IPS-18c (cell line): ENCODE data around the gene CTXND1.

Experiments used
- H3K4me3 ChIP-seq: 2 replicates; pipeline ENCODE4 v1.7.0; 2013; ENCODE audit warnings: low read depth, mild to moderate bottlenecking, low read length, moderate library complexity; ENCODE audit not compliant: insufficient read depth
- H3K9me3 ChIP-seq: one replicate; pipeline ENCODE4 v1.6.1; 2013; ENCODE audit warnings: mild to moderate bottlenecking, low read length, moderate library complexity; ENCODE audit not compliant: control insufficient read depth, insufficient read depth

Gene CTXND1

DNA sequence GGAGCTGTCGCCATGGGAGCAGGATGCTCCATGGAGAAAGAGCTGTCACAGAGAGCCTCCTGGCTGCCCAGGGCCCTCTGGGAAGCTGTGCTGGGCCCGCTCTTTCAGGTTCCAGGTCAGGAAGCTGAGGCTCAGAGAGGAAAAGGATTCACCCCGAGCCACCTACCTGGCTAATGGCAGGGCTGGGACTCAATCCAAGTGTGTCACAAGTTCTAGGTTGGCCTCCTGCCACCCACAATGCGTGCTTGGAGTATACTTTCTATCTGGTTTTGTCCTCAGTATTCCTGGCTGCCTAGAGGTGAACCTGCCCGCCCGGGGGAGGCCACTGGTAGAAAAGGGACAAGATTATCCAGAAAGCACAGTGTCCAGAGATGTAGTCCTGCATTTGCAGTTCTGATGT is 75.6 kb downstream of the CTXND1 start:
- no peak overlapping the region for H3K4me3 ChIP-seq
- no peaks in the 10 kb centered on the region for H3K9me3 ChIP-seq

DNA sequence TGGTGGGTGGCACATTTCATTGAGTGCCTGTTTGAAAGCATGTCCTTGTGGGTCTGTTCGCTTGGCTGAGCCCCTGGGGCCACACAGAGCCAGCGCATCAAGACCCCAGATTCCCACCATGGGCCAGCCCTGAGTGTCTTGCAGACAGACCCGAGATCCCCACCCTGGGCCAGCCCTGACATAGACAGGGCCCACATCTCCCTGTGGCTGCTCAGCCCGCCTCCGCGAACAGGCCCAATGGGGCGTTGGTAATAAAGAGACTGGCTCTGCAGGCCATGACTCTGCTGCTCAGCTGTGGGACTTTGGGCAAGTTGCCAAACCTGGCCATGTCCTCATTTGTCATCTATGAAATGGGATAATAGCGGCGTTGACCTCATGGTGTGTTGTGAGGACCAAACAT is 76.6 kb downstream of the CTXND1 start:
- Histone ChIP-seq H3K9me3 (no peaks in the 10 kb centered on the region), H3K4me3 (no peak overlapping the region)

DNA sequence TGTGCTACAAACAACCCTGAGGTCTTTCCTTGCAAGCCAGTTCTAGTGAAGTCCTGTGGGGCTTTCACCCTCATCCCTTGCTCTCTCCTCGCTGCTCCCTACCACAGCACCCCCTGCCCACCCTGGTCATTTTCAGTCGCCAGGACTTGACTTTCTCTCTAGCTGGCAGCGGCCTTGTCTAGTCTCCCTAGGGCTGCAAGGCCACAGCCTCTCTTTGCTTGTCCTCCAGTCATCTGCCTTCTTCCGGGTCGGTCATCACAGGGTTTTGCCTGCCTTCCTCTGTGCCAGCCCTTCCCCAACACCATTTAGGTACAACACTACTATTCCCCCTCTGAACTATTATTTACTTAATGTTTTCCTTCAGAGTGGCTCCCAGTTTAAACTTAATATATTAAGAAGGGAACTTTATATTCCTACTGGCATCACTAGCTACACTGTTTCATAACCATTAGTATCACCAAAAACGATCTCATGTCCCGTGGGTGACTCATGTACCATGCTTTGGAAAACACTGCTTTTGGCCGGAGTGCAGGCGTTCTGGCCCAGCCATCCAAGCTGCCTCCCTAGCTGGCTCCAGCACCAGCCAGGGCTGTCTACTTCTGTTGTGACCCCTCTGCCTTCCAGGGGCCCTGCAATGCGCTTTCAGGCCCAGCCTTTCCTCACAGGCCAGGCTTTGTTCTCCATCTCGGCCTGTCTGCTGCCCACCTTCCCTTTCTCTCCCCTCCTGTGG is 77.8 kb downstream of the CTXND1 start:
- H3K4me3 ChIP-seq, result no peak overlapping the region
- no peaks in the 10 kb centered on the region for H3K9me3 ChIP-seq

DNA sequence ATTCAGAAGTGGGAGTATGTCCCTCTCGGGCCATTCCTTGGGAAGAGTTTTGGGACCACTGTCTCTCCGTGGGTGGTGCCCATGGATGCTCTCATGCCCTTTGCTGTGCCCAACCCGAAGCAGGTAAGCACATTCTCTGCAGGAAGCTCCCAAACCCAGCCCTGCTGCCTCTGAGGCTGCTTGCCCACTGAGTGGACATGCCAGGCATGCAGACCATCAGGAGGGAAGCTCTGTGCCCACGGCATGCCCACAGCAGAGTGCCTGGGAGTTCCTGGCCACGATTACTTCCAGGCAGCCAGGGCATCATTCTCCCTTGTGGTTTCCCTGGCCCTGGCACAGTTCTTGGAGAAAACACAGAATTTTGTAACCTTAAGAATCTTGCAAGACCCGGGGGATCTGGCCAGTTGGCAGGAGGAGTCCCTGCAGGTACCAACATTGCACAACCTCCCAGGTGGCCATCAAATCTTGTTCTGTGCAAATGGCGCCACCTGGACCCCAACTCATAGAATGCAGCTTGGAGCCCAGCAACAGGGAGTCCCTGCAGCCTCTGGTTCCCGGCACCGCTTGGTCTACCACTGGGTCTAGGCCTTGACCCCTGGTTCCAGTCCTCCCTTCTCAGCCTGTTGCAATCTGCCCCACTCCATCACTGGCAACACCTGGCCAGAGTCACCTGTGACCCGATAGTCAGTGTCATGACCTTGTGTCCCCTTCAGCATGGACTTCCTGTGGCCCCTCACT is 78.8 kb downstream of the CTXND1 start:
- no peak overlapping the region for H3K4me3 ChIP-seq
- H3K9me3 ChIP-seq, result no peaks in the 10 kb centered on the region

DNA sequence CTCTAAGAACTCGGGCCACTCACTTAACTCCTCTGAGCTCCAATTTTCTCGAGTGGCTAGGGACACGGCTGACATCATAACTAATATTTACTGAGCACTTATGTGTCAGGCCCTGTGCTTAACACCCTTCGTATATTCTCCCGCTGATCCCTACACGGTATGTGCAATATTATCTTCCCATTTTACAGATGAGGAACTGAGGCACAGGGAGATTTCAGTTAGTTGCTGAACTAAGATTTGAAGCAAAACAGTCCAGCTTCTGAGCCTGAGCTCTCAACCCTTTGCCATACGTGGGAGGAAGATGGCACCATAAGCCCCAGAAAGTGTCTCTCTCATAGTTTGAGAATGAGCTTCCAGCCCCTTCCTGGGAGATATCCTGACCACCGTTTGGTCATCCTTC is 79.6 kb downstream of the CTXND1 start:
- Histone ChIP-seq H3K9me3 (no peaks in the 10 kb centered on the region), H3K4me3 (no peak overlapping the region)

DNA sequence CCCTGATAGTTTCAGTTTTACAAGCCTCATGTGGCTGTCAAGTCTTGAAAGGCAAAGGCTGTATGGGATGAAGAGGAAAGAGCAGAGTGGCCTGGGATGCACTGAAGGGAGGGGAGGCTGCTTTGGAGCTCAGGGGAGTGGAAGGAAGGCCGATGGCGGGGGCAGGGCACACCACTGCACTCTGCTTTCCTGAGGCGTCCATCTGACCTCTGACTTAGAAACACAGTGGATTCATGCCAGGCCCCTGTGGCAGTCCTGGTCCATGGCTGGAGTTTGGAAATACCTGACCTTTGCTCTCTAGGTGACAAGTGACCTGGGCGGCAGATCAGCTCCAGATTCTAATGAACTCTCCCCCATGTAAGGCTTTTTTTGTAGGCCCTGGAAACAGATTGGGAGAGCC is 80.2 kb downstream of the CTXND1 start:
- no peaks in the 10 kb centered on the region for H3K9me3 ChIP-seq
- H3K4me3 ChIP-seq, result no peak overlapping the region

DNA sequence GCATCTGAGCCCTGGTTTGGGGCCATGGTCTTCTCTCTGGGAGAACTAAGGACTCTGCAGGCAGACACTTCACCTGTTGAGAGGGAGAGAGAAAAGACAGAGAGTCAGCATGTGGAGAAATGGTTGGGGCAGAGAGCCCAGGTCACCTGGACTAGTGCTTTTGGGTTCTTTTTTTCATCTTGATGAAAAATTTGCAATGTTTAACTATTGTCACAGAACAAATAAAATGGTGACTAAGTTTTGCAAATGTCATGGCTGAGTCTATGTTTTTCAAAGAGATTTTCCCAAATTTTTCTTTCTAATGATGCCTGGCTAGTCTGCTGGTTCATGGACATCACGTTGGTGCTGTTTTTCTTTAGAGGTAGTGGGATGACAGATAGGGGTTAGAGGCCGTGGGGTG is 81.4 kb downstream of the CTXND1 start:
- Histone ChIP-seq H3K9me3 (no peaks in the 10 kb centered on the region), H3K4me3 (no peak overlapping the region)

DNA sequence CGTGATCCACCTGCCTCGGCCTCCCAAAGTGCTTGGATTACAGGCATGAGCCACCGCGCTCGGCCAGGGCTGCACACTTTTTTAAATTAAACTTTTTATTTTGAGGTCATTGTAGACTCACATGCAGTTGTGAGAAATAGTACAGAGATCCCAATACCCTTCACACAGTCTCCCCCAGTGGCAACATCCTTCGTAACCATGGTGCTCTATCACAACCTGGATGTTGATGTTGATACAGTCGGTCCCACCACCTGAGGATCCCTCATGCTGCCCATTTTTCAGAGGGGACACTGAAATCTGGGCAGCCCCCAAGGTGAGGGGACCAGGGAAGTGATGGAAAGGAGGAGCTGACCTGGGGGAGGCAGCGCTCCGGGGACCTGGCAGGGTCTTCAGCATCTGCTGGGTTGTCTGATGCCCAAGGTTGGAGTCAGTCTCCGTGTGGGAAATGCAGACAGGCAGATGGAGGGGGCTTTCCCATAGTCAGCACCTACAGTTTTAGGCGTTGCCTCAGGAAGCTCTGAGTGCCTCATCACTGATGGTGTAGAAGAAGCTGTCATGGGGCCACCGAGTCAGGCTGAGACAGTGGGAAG is 82.2 kb downstream of the CTXND1 start:
- no peaks in the 10 kb centered on the region for H3K9me3 ChIP-seq
- H3K4me3 ChIP-seq, result no peak overlapping the region

DNA sequence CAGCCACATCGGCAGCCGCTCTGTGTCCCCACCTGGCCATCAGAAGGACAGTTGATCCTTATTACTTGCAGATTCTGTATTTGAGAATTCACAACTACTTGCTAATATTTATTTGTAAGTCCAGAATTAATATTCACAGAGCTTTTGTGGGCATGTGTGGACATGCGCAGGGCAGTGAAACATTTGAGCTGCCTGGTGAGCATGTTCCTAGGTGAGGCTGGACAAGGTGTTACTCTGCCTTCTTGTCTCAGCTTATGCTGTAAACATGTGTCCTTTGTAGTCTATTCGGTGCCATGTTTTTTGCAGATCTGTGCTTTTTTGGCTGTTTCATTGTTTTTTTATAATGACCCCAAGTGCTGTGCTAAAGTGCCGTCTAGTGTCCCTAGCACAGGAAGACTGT is 83.6 kb downstream of the CTXND1 start:
- Histone ChIP-seq H3K4me3 (no peak overlapping the region), H3K9me3 (no peaks in the 10 kb centered on the region)

DNA sequence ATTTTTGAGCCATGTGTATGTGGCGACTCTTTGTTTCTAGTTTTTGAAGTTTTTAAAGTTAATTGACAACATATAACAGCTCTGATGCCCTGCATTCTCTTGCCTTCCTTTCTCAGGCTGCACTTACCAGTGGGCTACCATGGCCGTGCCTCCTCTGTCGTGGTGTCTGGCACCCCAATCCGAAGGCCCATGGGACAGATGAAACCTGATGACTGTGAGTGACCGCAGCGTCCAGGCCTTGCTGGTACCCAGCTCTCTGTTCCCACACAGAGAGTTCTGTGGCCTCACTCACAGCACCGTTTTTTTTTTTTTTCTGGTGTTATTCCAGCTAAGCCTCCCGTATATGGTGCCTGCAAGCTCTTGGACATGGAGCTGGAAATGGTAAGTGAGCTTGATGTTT is 84.1 kb downstream of the CTXND1 start:
- no peak overlapping the region for H3K4me3 ChIP-seq

DNA sequence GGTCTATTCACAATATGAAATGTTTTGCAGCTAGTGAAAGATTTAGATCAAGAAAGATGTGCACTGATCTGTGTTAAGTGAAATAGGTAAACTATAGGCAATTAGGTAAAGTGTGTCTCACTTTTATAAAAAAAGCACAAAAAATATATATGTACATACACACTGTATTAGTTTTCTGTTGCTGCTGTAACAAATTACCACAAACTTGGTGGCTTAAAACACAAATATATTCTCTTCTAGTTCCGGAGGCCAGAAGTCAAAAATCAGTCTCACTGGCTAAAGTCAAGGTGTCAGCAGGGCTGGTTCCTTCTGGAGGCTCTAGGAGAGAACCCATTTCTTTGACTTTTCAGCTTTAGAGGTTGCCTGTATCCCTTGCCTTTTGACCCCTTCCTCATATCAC is 88.1 kb downstream of the CTXND1 start:
- Histone ChIP-seq H3K4me3 (no peak overlapping the region), H3K9me3 (no peaks in the 10 kb centered on the region)

More for the DNA sequence above, 84.1 kb downstream of the CTXND1 start:
- H3K9me3 ChIP-seq, result no peaks in the 10 kb centered on the region

DNA sequence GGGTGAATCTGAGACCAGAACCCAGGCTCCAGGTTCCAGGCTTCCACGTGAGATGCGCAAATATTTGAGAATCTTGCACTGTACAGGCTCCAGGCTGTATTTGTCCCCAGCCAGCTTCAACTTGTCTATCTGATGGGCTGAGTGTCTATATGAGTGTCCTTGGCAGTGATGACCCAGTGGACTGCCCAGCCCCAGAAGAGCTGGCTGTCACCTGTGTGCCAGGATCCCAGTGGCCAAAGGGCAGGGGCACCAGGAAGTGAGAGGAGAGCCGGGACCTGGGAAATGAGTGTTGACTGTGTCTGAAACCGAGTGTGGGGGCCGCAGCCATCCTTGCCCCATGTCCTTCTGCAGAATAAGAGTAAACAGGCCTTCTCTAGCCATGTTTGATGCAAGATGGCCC is 88.8 kb downstream of the CTXND1 start:
- no peaks in the 10 kb centered on the region for H3K9me3 ChIP-seq
- H3K4me3 ChIP-seq, result no peak overlapping the region

DNA sequence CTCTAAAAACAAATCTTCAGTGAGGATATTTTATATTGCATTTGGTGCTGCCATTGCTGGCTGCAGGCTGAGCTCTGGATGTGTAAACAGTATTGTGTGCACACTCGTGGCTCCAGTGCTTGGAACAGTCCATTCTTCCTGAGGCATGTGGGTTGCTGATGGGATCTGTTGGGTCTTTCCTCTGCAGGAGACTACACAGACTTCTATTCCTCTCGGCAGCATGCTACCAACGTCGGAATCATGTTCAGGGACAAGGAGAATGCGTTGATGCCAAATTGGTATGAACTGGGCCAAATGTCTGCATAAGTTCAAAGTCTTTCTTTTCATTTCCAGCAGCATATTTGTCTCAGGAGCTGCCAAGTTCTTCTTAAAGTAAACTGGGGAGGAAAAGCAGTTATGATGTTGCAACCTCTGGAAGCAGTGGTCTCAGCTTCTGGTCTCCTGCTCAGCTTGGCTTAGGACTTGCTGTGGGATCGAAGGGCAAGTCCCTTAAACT is 89.9 kb downstream of the CTXND1 start:
- Histone ChIP-seq H3K9me3 (no peaks in the 10 kb centered on the region), H3K4me3 (no peak overlapping the region)

DNA sequence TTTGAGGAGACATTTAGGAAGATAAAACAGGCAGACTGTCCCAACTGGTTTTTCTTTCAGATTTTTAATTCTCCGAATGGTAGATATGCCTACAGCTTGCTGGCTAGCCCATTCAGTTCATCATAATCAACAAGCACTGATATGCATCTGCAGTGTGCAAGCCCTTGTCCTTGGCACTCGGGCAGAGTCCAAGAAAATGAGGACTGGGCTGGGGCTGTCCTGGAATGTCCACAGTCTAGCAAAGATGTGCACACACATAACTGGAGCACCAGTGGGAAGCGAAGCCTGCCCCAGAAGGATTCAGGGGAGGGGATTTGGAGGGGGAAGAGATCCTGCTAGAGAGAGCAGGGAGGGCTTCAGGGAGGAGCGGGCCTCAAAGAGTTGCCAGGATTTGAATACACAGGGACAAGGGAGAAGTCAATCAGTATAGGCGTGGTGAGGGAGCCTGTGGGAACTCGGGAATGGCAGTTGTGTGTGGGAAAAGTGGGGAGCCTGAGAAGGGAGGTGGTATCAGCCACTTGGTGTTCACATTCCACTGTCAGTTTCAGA is 90.5 kb downstream of the CTXND1 start:
- Histone ChIP-seq H3K9me3 (no peaks in the 10 kb centered on the region), H3K4me3 (no peak overlapping the region)

DNA sequence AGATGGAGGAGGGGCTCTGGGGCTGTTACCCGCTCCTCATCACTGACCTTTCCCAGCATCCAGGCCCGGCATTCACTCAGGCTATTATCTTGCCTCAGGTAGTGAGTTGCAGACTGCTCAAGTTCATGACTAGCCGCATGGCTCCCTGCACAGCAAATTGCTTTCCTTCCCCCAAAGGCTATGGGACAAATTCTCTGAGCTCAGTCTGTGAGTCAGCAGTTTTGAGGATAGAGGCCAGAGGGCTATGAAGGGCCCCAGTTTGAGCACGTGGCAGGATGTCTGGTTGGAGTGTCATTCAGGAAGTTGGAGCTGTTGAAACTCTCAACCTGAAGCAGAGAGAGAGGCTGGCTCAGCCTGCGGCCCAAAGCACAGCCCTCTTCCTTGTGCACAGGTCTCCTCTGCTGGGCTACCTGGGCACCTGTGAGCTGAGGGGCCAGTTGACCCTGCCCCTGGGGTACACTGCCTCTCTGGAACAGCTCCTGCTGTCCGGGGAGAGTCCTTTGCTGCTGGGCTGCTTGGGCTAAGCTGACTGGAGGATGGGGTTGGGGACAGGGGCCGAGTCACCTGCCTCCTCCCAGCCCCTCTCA is 91.3 kb downstream of the CTXND1 start:
- H3K4me3 ChIP-seq, result no peak overlapping the region
- H3K9me3 ChIP-seq, result no peaks in the 10 kb centered on the region

DNA sequence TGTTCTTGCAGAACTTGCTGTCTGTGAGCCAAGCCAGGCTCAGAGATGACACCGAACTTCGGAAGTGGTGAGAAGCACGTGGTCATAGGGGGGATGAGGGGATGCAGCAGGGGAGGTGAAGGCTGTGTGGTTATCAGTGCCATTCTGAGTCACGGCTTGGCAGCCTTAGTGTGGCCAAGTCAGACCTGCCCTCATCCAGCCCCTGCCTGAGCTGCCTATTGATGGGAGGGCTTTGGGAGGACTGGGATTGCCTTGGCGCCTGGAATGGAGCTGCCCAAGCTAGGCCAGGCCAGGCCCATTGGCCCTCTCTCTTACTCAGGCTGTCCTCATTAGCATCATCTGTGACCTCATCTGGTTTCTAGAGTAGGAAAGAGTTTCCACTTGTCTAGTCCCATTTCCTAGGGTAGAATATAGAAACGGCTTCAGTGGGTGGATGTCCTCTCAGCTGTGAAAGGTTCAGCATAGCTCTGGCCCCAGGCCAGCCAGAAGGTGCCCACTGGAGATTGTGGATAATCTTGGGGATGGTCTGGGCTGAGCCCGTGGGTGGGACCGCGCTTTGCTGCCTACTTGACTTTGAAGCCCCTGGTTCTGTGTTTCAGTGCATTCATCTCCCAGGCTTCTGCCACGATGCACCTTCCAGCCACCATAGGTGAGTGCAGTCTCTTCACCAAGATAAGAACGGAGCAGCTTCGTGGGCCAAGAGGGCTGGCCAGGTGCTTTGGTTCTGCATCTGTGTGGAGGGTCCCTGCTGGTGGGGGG is 92.0 kb downstream of the CTXND1 start:
- H3K4me3 ChIP-seq, result no peak overlapping the region
- no peaks in the 10 kb centered on the region for H3K9me3 ChIP-seq

DNA sequence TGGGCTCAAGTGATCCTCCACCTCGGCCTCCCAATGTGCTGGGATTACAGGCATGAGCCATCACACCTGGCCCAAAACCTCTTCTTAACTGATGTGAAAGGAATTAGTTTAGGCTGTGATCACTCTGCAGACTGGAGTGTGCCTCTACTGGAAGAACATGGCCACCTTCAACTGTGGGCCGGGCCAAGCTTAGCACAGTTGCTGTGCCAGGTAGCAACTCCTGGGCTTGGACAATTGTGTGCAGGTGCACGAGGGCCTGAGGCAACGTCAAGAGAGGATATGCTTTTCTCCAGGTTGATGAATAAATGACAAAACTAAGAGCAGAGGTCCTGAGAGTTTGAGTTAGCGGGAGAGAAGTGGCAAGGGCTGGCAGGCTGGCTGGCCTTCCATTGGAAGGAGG is 92.7 kb downstream of the CTXND1 start:
- Histone ChIP-seq H3K9me3 (no peaks in the 10 kb centered on the region), H3K4me3 (no peak overlapping the region)
